GM18519 (cell line): ENCODE measurements around the gene DZIP1.
"Not testable (repeated sequence)": the region's sequence is repeated elsewhere in the genome, so short reads cannot be mapped to it uniquely, and the experiment has no call there.

Experiments used
- ATAC-seq: cut with Tn5 transposase; IDR thresholded peaks from one replicate; pipeline ENCODE4 v1.9.1; 2021; ENCODE audit warnings: mild to moderate bottlenecking, moderate library complexity; ENCODE audit not compliant: unreplicated experiment, low FRiP score

Gene DZIP1

GRCh38 chr13:95644601-95645052 is at the start of gene DZIP1:
DZIP1 (minus strand) TSS chr13:95644706; CDS start chr13:95642029, 2,677 bp downstream.
- ATAC-seq = peak; percentile 41

GRCh38 chr13:95690986-95691385 is 46.5 kb upstream of the DZIP1 start:
- ATAC-seq = not testable (repeated sequence)

DNA sequence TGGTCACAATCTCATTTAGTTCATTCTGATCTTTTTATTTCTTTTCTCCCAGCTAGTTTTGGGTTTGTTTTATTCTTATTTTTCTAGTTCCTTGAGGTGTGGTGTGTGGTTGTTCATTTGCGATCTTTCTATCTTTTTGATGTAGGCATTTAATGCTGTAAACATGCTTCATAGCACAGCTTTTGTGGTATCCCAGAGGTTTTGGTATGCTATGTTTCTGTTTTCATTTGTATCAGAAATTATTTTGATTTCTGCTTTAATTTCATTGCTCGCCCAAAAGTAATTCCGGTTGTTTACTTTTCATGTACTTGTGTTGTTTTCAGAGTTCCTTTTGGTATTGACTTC is 45.0 kb upstream of the DZIP1 start:
- ATAC-seq = no peak

DNA sequence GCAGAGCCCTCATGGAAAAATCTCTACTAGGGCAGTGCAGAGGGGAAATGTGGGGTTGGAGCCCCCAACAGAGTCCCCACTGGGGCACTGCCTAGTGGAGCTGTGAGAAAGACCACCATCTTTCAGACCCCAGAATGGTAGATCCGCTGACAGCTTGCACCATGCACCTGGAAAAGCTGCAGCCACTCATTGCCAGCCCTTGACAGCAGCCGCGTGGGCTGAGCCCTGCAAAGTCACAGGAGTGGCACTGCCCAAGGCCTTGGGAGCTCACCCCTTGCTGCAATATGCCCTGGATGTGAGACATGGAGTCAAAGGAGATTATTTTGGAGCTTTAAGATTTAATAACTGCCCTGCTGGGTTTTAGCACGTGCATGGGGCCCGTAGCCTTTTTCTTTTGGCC is 40.5 kb upstream of the DZIP1 start:
- ATAC-seq = not testable (repeated sequence)

DNA sequence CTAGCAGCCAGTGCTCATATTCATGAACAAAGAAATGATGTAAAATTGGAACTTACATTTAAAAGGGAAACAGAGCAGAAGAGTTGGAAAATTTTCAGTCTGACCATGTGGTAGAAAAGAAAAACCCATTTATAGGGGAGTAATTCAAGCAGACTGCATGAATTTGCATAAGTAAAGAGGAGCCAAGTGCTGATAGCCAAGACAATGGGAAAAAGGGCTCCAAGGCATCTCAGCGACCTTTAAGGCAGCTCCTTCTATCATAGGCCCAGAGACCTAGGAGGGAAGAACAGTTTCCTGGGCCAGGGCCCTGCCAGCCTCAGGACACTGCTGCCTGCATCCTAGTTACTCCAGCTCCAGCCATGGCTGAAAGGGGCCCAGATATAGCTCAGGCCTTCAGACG is 39.9 kb upstream of the DZIP1 start:
- no peak for ATAC-seq

DNA sequence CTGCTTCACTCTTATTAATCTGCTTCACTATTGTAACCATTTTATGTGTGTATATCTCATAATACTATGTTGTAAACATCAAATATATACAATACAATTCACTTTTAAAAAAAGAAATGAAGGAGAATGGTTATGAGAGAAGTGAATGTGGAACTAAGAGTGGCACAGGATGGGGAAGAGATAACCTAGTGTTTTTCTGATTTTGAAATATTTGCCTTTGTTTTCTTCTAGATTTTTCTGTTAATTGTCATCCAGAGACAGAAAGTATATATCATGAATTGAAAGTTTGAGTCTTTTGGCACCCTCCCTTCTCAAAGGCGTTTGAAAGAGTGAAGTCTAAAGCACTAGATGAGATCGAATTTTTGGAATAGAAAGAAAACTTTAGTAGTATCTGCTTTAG is 35.2 kb upstream of the DZIP1 start:
- ATAC-seq = no peak

DNA sequence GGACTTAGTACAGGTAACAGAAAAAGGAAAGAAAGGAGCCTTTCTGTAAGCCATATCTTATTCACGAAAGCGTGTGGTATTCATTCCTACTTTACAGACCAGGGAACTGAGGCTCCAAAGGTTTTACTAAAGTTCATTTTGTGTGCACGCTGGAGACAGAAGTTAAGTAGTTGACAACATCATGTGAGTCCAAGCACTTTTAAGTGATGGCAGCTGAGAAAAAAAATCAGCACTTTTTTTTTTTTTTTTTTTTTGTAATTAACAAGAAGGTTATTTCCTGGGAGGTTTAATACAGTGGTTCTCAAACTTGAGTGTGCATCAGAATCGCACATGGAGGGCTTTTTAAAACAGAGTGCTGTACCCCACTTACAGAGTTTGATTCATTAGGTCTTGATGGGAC is 34.5 kb upstream of the DZIP1 start:
- ATAC-seq = no peak

DNA sequence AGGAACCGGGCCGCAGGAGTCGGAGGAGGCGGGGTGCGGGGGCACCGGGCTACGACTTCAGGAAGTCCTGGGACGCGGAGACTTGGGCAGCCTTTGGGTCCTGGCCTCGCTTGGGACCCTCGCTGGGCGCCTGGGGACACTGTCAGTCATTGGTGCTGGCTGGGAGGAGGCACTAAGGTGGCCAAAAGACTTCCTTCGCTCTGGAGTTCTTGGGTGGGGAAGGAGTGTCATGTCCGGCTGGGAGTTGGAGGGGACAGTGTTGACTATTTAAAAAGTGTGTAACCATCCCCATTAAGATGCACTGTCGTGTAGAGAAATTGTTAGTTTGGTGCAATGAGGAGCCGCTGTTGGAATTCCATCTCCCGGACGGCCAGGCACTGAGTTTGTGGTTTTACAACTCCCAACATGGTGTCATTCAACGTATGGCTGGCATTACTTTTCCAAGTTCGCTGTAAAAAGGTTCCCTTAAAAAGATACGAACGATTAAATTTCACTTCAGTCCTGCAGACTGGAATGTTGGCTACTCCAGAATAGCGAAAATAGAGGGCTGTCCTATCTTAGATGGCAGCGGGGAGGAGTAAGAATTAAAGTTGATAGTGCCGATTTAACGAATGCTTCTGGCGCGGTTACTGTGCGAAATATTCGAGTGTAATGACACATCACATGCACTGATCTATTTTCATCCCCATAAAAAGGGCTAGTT is 33.2 kb upstream of the DZIP1 start:
- ATAC-seq = no peak

GRCh38 chr13:95676762-95677563 is 32.5 kb upstream of the DZIP1 start, which contains the start of gene DNAJC3:
DNAJC3 (plus strand) TSS chr13:95677139; CDS start chr13:95677256, 117 bp downstream.
- peak; percentile 96 for ATAC-seq

DNA sequence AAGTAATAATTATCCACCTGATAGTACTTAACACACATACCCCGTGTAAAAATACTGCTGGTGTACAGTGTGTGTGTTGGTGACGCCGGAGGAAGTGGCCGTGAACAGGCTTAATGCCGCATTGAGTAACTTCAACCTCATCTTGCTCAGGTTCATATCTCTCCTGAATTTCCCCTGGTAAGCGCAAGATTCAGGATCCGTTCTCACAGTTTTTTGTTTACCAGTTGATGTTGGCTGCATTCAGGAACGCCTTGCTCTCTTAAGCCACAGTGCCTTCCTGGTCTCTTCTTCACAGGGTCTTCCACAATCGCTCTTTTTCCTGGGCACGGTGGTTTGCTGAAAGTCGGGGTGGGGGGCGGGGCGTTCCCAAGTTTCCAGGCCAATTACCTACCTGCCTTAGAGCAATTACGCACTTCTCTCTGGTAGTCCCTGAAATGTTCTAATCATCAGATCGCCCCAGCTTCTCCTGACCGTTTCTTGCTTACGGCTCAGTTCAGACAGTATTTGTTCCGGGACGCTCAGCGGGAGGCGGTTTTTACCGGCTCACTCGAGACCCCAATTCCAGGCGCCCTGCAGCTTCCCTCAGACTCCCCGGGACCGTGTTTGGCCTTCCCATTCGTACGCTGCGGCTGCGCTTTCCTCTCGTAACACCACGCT is 31.7 kb upstream of the DZIP1 start:
- no peak for ATAC-seq

GRCh38 chr13:95671597-95671996 is 27.1 kb upstream of the DZIP1 start:
- ATAC-seq = no peak

DNA sequence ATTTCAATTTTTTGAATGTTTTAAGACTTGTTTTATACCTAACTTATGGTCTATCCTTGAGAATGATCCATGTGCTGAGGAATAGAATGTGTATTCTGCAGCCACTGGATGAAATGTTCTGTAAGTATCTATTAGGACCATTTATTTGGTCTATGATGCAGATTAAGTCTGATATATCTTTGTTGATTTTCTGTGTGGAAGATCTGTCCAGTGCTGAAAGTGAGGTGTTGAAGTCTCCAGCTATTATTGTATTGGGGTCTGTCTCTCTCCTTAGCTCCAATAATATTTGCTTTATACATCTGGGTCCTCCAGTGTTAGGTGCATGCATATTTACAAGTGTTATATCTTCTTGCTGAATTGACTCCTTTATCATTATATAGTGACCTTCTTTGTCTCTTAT is 22.7 kb upstream of the DZIP1 start:
- not testable (repeated sequence) for ATAC-seq

- no peak for ATAC-seq
These were observed 16.6 kb upstream of the DZIP1 start for GRCh38 chr13:95660981-95661581.

- ATAC-seq = no peak
These were observed 15.0 kb upstream of the DZIP1 start for GRCh38 chr13:95659500-95659899.

GRCh38 chr13:95656386-95657015 is 12.0 kb upstream of the DZIP1 start:
- no peak for ATAC-seq

DNA sequence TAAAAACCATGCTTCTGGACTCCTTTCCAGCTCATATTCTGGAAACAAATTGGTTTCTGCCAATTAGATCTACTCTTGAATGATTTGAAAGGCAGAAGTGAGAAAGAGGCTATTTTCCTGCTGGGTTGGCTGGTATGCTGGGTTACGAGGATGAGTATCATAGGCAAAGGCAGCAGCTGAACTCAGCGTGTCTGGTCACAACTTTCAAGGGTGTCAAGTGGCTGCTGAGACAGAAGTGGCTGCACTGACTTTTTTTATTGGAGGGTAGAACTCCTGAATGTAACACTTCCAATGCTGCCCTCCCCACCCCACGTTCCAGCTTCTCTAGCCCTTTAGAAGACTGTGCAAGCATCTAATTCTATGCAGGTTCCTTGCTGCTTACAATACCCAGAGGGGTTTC is 8.3 kb upstream of the DZIP1 start:
- no peak for ATAC-seq

GRCh38 chr13:95652244-95652764 is 7.8 kb upstream of the DZIP1 start:
- no peak for ATAC-seq

- ATAC-seq = no peak
These were observed 6.2 kb upstream of the DZIP1 start for GRCh38 chr13:95650696-95651095.

GRCh38 chr13:95647321-95647720 is 2.8 kb upstream of the DZIP1 start:
- no peak for ATAC-seq

GRCh38 chr13:95643936-95644598 is 439 bp downstream of the DZIP1 start:
- ATAC-seq = peak; percentile 17
